RWPE2 (cell line): ENCODE results near the gene TBL1X.

ENCODE experiments used
- ATAC-seq: fragments of 200-7000 bp; cut with Tn5 transposase; 3 replicates; pipeline ENCODE4 v1.9.1; 2021; ENCODE audit warnings: low read depth
- DNase-seq: peaks from one replicate; pipeline ENCODE4 v3.0.0-alpha.2; 2020; ENCODE audit warnings: low spot score
- H3K27ac ChIP-seq: fragments of 450-650 bp; 2 replicates; pipeline ENCODE4 v1.5.1; 2017; ENCODE audit warnings: mild to moderate bottlenecking; ENCODE audit not compliant: poor library complexity, severe bottlenecking
- H3K27me3 ChIP-seq: fragments of 250-450 bp; sonication (Bioruptor Pico); 2 replicates; pipeline ENCODE4 v1.5.1; 2021; ENCODE audit warnings: mild to moderate bottlenecking, moderate library complexity; ENCODE audit not compliant: insufficient read depth, poor library complexity, severe bottlenecking
- H3K36me3 ChIP-seq: fragments of 250-450 bp; sonication (Bioruptor Pico); 2 replicates; pipeline ENCODE4 v1.5.1; 2020; ENCODE audit warnings: low read depth, mild to moderate bottlenecking, moderate library complexity
- H3K4me1 ChIP-seq: fragments of 250-450 bp; sonication (Bioruptor Pico); 2 replicates; pipeline ENCODE4 v1.5.1; 2021; ENCODE audit warnings: mild to moderate bottlenecking, moderate library complexity; ENCODE audit not compliant: insufficient read depth, poor library complexity, severe bottlenecking
- H3K4me3 ChIP-seq: fragments of 250-450 bp; sonication (Bioruptor Pico); 2 replicates; pipeline ENCODE4 v1.5.1; 2021; ENCODE audit warnings: mild to moderate bottlenecking, moderate library complexity; ENCODE audit not compliant: severe bottlenecking
- H3K9me3 ChIP-seq: fragments of 250-450 bp; sonication (Bioruptor Pico); 2 replicates; pipeline ENCODE4 v1.5.1; 2021; ENCODE audit warnings: mild to moderate bottlenecking, moderate library complexity; ENCODE audit not compliant: severe bottlenecking
- CTCF ChIP-seq: fragments of 450-650 bp; IDR thresholded peaks from one replicate; pipeline ENCODE4 v1.5.1; 2017; ENCODE audit warnings: mild to moderate bottlenecking, moderate library complexity; ENCODE audit not compliant: poor library complexity, severe bottlenecking

Gene TBL1X

GRCh38 chrX:9668537-9668936 lies 203.7 kb downstream of the TBL1X start:
- Histone ChIP-seq H3K4me1 (no peaks in the 10 kb centered on the region), H3K4me3 (no peak overlapping the region), H3K27me3 (no peaks in the 10 kb centered on the region), H3K9me3 (no peaks in the 10 kb centered on the region), H3K36me3 (no peaks in the 10 kb centered on the region), H3K27ac (no peak overlapping the region)
- TF ChIP-seq CTCF, result no peak
- ATAC-seq (no peak), DNase-seq (no peak)

GRCh38 chrX:9670136-9670814 lies 205.4 kb downstream of the TBL1X start:
- no peak overlapping the region for H3K4me3 ChIP-seq
- no peak for DNase-seq

GRCh38 chrX:9671998-9672397 lies 207.1 kb downstream of the TBL1X start:
- no peaks in the 10 kb centered on the region for H3K4me1 ChIP-seq
- ATAC-seq (no peak), DNase-seq (no peak)
- no peaks in the 10 kb centered on the region for H3K9me3 ChIP-seq
- no peak for TF ChIP-seq CTCF
- H3K36me3 ChIP-seq, result no peaks in the 10 kb centered on the region
- H3K4me3 ChIP-seq, result no peak overlapping the region
- H3K27me3 ChIP-seq, result no peaks in the 10 kb centered on the region
- H3K27ac ChIP-seq, result no peak overlapping the region

More at GRCh38 chrX:9670136-9670814, 205.4 kb downstream of the TBL1X start:
- Histone ChIP-seq H3K4me1 (no peaks in the 10 kb centered on the region), H3K36me3 (no peaks in the 10 kb centered on the region), H3K9me3 (no peaks in the 10 kb centered on the region), H3K27ac (no peak overlapping the region), H3K27me3 (no peaks in the 10 kb centered on the region)
- TF ChIP-seq CTCF, result no peak
- no peak for ATAC-seq

GRCh38 chrX:9676306-9676705 lies 211.4 kb downstream of the TBL1X start:
- no peaks in the 10 kb centered on the region for H3K9me3 ChIP-seq
- H3K27me3 ChIP-seq, result no peaks in the 10 kb centered on the region
- peaks cover 3% of the 10 kb centered on the region for H3K4me1 ChIP-seq
- TF ChIP-seq CTCF, result no peak
- ATAC-seq, result no peak
- H3K4me3 ChIP-seq, result no peak overlapping the region
- no peak for DNase-seq
- H3K27ac ChIP-seq, result no peak overlapping the region
- no peaks in the 10 kb centered on the region for H3K36me3 ChIP-seq

- no peaks in the 10 kb centered on the region for H3K9me3 ChIP-seq
- no peaks in the 10 kb centered on the region for H3K36me3 ChIP-seq
- H3K4me1 ChIP-seq, result peaks cover 3% of the 10 kb centered on the region
- H3K27ac ChIP-seq, result no peak overlapping the region
- H3K4me3 ChIP-seq, result no peak overlapping the region
- H3K27me3 ChIP-seq, result no peaks in the 10 kb centered on the region
- no peak for TF ChIP-seq CTCF
- no peak for DNase-seq
- ATAC-seq, result no peak
These were observed 211.9 kb downstream of the TBL1X start for GRCh38 chrX:9676738-9677097.
